ENCODE measurements around the gene IQSEC1. TPM values are rescaled to one million over a fixed set of nuclear protein-coding genes. Genes with fewer than 3 reads are reported as not detected.

The IQSEC1 gene
- total RNA-seq, 1 donor from 2014 or later = 82.3 TPM

DNA sequence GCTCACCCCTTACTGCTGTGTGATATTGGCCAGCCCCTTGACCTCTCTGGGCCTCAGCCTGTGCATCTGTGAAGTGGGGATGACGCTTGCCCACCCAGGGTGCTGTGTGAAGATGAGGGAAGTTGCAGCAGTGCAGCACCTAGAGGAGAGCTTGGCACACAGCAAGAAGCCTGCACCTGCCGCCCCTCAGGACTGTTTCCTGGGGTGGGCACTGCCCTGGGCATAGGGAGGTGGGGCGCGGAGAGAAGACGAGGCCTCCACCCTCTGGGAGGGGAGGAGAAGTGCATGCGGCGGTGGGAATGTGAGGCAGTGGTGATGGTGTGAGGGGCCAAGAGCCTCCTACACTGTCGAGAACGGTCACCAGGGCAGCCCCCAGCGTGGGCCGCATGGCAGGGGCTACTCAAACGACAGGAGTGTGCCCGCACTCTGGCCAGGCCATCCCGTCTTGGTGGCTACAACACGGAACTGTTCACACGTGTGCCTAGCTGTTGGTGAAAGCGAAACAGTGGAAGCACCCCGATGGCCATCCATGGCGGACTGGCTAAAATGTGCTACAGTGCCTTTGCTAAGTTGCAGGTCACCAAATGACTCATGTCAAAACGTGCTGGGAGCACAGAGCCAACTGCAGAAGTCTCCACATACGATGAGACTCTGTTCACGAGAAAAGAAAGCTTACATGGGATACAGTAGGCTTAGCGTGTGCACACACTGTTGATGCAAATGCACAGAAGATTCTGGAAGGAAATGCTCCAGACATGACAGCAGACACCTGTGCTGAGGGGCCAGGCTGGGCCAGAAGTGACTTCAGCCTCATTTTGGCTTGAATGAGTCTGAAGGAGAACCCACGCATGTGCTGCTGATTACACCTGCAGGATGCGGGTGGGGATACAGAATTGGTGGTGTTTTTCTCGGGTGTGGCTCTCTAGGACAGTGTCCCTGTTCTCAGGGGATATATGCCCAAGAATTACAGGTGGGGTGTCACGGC lies 40.4 kb upstream of the IQSEC1 start:
- no peaks in the 10 kb centered on the region for H3K9me3 ChIP-seq
- no peak overlapping the region for H3K27ac ChIP-seq
- peak; percentile 44 for DNase-seq
- H3K36me3 ChIP-seq = no peaks in the 10 kb centered on the region
- TF ChIP-seq CTCF (IDR thresholded peaks at IDR 0.05) = no peak
- no peak overlapping the region for H3K4me3 ChIP-seq
- no peak for ATAC-seq
- intact Hi-C loops (cut with DNase I) = no loop called here
- peaks cover 17% of the 10 kb centered on the region for H3K4me1 ChIP-seq
- H3K27me3 ChIP-seq (ENCODE audit: low read depth) = peaks cover 14% of the 10 kb centered on the region

DNA sequence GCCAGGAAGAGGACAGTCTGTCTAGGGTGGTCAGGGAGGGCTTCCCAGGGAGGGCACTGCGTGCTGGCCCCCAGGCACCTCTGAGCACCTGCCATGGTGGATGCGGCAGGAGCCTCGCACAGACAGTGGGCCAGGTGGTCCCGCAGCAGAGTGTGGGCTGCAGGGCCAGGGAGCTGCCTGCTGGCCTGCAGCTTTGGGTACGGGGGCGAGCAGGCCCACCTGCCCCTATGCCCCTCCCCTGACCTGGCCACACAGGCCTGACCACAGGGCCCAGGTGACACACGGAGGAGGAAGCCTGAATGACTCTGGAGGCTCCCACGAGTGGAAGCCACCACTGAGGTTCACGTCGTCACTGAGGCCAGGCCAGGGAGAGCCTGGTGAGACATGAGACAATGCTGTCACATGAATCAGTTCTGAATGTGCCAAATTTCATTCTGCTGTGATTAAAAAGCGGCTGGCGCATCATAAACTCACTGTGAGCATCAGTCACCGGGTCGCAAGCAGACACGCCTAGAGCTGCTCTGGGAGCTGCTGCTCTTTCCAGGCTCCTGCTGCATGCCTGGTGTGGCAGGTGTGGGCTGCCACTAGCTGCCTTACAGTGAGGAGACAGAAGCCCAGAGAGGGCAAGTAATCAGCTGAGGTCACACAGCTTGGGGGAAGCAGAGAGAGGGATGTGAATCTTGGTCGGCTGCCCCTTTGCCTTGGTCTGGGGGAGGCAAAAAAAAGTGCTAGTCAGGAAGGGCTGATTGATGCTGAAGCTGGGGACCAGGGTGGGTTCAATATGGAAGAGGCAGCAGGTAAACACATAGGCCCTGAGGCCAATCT lies 39.5 kb upstream of the IQSEC1 start:
- Histone ChIP-seq H3K4me3 (no peak overlapping the region), H3K36me3 (no peaks in the 10 kb centered on the region), H3K9me3 (no peaks in the 10 kb centered on the region), H3K4me1 (peaks cover 17% of the 10 kb centered on the region), H3K27me3 (ENCODE audit: low read depth) (peaks cover 14% of the 10 kb centered on the region), H3K27ac (no peak overlapping the region)
- no peak for ATAC-seq
- no peak for TF ChIP-seq CTCF (IDR thresholded peaks at IDR 0.05)
- intact Hi-C loops (cut with DNase I) = no loop called here
- peak; percentile 10 for DNase-seq

DNA sequence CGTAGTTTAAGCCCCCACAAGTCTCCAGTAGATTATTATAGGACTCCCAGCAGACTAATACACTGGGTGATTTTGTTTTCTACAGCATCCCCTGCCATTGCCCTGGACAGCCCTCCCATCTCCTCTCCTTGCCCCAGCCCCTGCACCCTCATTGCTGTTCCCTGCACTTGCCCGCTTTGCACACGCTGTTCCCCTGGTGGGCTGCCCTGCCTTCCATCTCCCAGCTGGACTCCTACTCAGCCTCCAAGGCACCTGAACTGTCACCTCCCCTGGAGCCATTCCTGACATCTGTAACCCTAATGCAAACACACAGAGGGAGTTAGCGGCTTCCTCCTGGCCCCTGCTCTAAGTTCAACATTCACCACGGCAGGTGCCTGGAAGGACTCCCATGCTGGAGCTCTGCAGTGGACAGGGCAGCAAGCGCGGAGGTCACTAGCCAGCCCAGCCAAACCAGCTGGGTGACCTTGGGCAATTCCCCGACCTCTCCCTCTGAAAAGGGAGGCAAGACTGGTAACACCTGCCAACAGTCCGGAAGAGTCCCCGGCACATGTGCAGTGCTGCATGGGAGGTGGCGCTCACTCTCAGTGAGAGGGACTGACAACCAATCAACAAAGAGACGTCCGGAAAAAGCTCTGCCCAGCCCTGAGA lies 38.8 kb upstream of the IQSEC1 start:
- Histone ChIP-seq H3K36me3 (no peaks in the 10 kb centered on the region), H3K4me3 (no peak overlapping the region), H3K27me3 (ENCODE audit: low read depth) (peaks cover 14% of the 10 kb centered on the region), H3K9me3 (no peaks in the 10 kb centered on the region), H3K27ac (no peak overlapping the region), H3K4me1 (peaks cover 17% of the 10 kb centered on the region)
- TF ChIP-seq CTCF (IDR thresholded peaks at IDR 0.05) = no peak
- DNase-seq = peak; percentile 58
- ATAC-seq = peak; percentile 71 to 78
- intact Hi-C loops (cut with DNase I) = no loop called here

GRCh38 chr3:13111173-13111872 lies 38.1 kb upstream of the IQSEC1 start:
- Histone ChIP-seq H3K4me3 (no peak overlapping the region), H3K36me3 (no peaks in the 10 kb centered on the region), H3K27me3 (ENCODE audit: low read depth) (peaks cover 14% of the 10 kb centered on the region), H3K4me1 (peaks cover 17% of the 10 kb centered on the region), H3K9me3 (no peaks in the 10 kb centered on the region), H3K27ac (no peak overlapping the region)
- TF ChIP-seq CTCF (IDR thresholded peaks at IDR 0.05) = no peak
- ATAC-seq (peak; percentile 78 to 82), DNase-seq (peak; percentile 56)
- intact Hi-C loops (cut with DNase I) = no loop called here

Data from lower lobe of right lung (tissue), 2 donors.